GM12878 (cell line): ENCODE measurements around the gene POLR2I. TPM values are rescaled to one million over a fixed set of nuclear protein-coding genes. Genes with fewer than 3 reads are reported as not detected.

Experiments
- ATAC-seq: fragments of 200-7000 bp; cut with Tn5 transposase; 3 replicates; pipeline ENCODE4 v1.9.1; 2020; ENCODE audit warnings: mild to moderate bottlenecking, moderate library complexity
- BruUV-seq: library from RNA; stranded (reverse); fragments of 400-500 nt; replicated peaks from 2 replicates; lab custom pipeline; 2021; lab: Mats Ljungman, UMichigan
- CTCF ChIA-PET: fragments of 300-600 bp; sonication (Branson Sonifier 250); formaldehyde crosslinking; extraction: SDS; loops from one replicate; lab custom pipeline; 2021; ENCODE audit warnings: inconsistent platforms; lab: Yijun Ruan, JAX
- POLR2A ChIA-PET: fragments of 350-600 bp; formaldehyde crosslinking; extraction: SDS; loops from one replicate; lab custom pipeline; 2021; ENCODE audit warnings: inconsistent platforms; lab: Charles Lee
- RAD21 ChIA-PET: fragments of 300-600 bp; sonication (Branson Sonifier 250); formaldehyde crosslinking; loops from one replicate; lab custom pipeline; 2023; ENCODE audit warnings: antibody characterized with exemption; ENCODE audit not compliant: unreplicated experiment; lab: Charles Lee
- SMC1A ChIA-PET: fragments of 300-600 bp; sonication (Branson Sonifier 250); formaldehyde crosslinking; loops from one replicate; lab custom pipeline; 2023; ENCODE audit not compliant: unreplicated experiment, uncharacterized antibody; lab: Charles Lee
- DNase-seq: peaks from one replicate; pipeline ENCODE4 v3.0.0-alpha.2; 2011; ENCODE audit warnings: low read depth, low spot score
- FAIRE-seq: peaks from 3 replicates; lab custom pipeline; 2011; peaks lifted over from hg19 to GRCh38; lab: Jason Lieb, UNC
- H2AFZ ChIP-seq: 2 replicates; pipeline ENCODE4 v1.6.0; 2011; ENCODE audit warnings: low read depth, low read length, control low read depth; ENCODE audit not compliant: control insufficient read depth
- H3K27ac ChIP-seq: 2 replicates; pipeline ENCODE4 v1.5.1; 2011; ENCODE audit warnings: control low read depth; ENCODE audit not compliant: control insufficient read depth, insufficient read depth
- H3K27me3 ChIP-seq, 2 experiments: replicated peaks in 1 of 2; 2 replicates each; pipeline versions ENCODE4 v1.6.0 to v1.6.1; 2011; ENCODE audit warnings: low read length in 1 of 2; ENCODE audit not compliant: control insufficient read depth in 2 of 2, insufficient read depth in 2 of 2
- H3K36me3 ChIP-seq, 2 experiments: 2 replicates each; pipeline ENCODE4 v1.5.1; 2011; ENCODE audit warnings: low read length in 1 of 2; ENCODE audit not compliant: control insufficient read depth in 2 of 2, insufficient read depth in 2 of 2
- H3K4me1 ChIP-seq: 2 replicates; pipeline ENCODE4 v1.6.1; 2011; ENCODE audit warnings: mild to moderate bottlenecking, low read length, moderate library complexity, mixed read lengths; ENCODE audit not compliant: control insufficient read depth, insufficient read depth
- H3K4me2 ChIP-seq: 2 replicates; pipeline ENCODE4 v1.6.0; 2011; ENCODE audit warnings: control low read depth; ENCODE audit not compliant: control insufficient read depth, insufficient read depth
- H3K4me3 ChIP-seq: fragments of 200-600 bp; sonication (generic); 2 replicates; pipeline ENCODE4 v1.5.1; 2016
- H3K79me2 ChIP-seq: 2 replicates; pipeline ENCODE4 v1.6.0; 2011; ENCODE audit warnings: low read length; ENCODE audit not compliant: control insufficient read depth, insufficient read depth
- H3K9ac ChIP-seq: 2 replicates; pipeline ENCODE4 v1.8.0; 2011; ENCODE audit warnings: low read length, control low read depth, mixed read lengths; ENCODE audit not compliant: control insufficient read depth, insufficient read depth
- H3K9me3 ChIP-seq: replicated peaks from 3 replicates; pipeline ENCODE4 v1.5.1; 2011; ENCODE audit warnings: mild to moderate bottlenecking, low read length; ENCODE audit not compliant: control insufficient read depth, insufficient read depth
- H4K20me1 ChIP-seq: 2 replicates; pipeline ENCODE4 v1.6.0; 2011; ENCODE audit not compliant: control insufficient read depth, insufficient read depth
- IKZF2 ChIP-seq, 2 experiments: fragments of 450-650 bp; IDR thresholded peaks; 2 replicates each; pipeline ENCODE4 v1.6.1; 2017; ENCODE audit warnings: mild to moderate bottlenecking in 2 of 2, moderate library complexity in 2 of 2
- POLR2A ChIP-seq: IDR thresholded peaks from 2 replicates; pipeline ENCODE4 v1.6.1; 2011; ENCODE audit warnings: low read depth, mild to moderate bottlenecking, low read length
- TARDBP ChIP-seq: IDR thresholded peaks from 2 replicates; pipeline ENCODE4 v1.6.1; 2016; ENCODE audit warnings: borderline replicate concordance
- TBL1XR1 ChIP-seq: IDR thresholded peaks from 2 replicates; pipeline ENCODE4 v1.6.1; 2012; ENCODE audit warnings: low read depth, low read length, improper control_type of control experiment
- ZNF207 ChIP-seq: fragments of 450-650 bp; IDR thresholded peaks from 2 replicates; pipeline ENCODE4 v1.6.1; 2014; ENCODE audit warnings: antibody characterized with exemption, mild to moderate bottlenecking, borderline replicate concordance
- WGBS: methylation state at CpG from one replicate; pipeline ENCODE4 v1.1.6; 2016; ENCODE audit warnings: low lambda C conversion rate; ENCODE audit not compliant: insufficient replicate concordance, insufficient coverage; ENCODE audit errors: missing lambda C conversion rate; 5-methylcytosine and 5-hydroxymethylcytosine counted together
- in situ Hi-C: fragments of 300-500 bp; cut with MboI; formaldehyde crosslinking; loops from 9 replicates; pipeline ENCODE4 v1.14.3; 2018; ENCODE audit warnings: mixed read lengths
- intact Hi-C: fragments of 100-400 bp; cut with micrococcal nuclease; formaldehyde crosslinking; loops from one replicate; pipeline ENCODE4 v1.14.2; 2022; ENCODE audit not compliant: unreplicated experiment
- polyA plus RNA-seq, 11 experiments: library from polyadenylated mRNA; depleted of rRNA in 4 of 11; unstranded in 6 of 11; stranded (reverse) in 5 of 11; fragments of >200 nt; fragmentation: Nextera tagmentation in 4 of 11; fragmentation: Illumina TruSeq in 1 of 11; extraction: Ambion mirVana in 4 of 11; extraction: Trizol in 1 of 11; gene quantifications; 1 replicate in 1 of 11; 2 replicates in 10 of 11; pipeline versions ENCODE4 v1.2.1 to v1.2.3, GENCODE V29; 2011 to 2016; ENCODE audit warnings: inconsistent platforms in 2 of 11, missing spikeins in 2 of 11, low read depth in 1 of 11
- total RNA-seq, 4 experiments: library from RNA; depleted of rRNA in 3 of 4; stranded (reverse); fragments of >200 nt in 3 of 4; fragmentation: Illumina TruSeq in 1 of 4; extraction: Trizol in 1 of 4; gene quantifications; 2 replicates each; pipeline versions ENCODE4 v1.2.1 to v1.2.3, GENCODE V29; 2013 to 2021
- TF ChIP-seq, protein P1 (sequence below): fragments of 450-650 bp; IDR thresholded peaks from 2 replicates; pipeline ENCODE4 v1.6.1; 2017; ENCODE audit warnings: antibody characterized with exemption, mild to moderate bottlenecking, moderate library complexity

Gene POLR2I
- total and polyA plus RNA-seq, 10 of the 15 experiments (the other 5 are each of a cell fraction or from before 2014, with no cell fraction given), result 30.9 to 272 (median 202) TPM

- no peak for ATAC-seq
- POLR2A ChIA-PET, result no interaction called here
- RAD21 ChIA-PET, result no interaction called here
- CTCF ChIA-PET, result no interaction called here
- no peak for FAIRE-seq
- Histone ChIP-seq H2AFZ (no peak overlapping the region), H3K4me3 (no peak overlapping the region), H3K79me2 (no peaks in the 10 kb centered on the region), H4K20me1 (no peaks in the 10 kb centered on the region), H3K4me1 (no peaks in the 10 kb centered on the region), H3K4me2 (no peak overlapping the region), H3K9ac (no peak overlapping the region), H3K9me3 (no peaks in the 10 kb centered on the region), H3K36me3 (peaks cover 14 to 19% of the 10 kb centered on the region in 2 experiments), H3K27ac (no peak overlapping the region), H3K27me3 (no peaks in the 10 kb centered on the region)
- WGBS, result 95% methylated on average over 13 of the region's 13 CpGs
- BruUV-seq, result TSS peak; percentile 52
- in situ Hi-C loops (no loop called here), intact Hi-C loops (no loop called here)
- TF ChIP-seq POLR2A, result no peak
- TF ChIP-seq, protein P1, sequence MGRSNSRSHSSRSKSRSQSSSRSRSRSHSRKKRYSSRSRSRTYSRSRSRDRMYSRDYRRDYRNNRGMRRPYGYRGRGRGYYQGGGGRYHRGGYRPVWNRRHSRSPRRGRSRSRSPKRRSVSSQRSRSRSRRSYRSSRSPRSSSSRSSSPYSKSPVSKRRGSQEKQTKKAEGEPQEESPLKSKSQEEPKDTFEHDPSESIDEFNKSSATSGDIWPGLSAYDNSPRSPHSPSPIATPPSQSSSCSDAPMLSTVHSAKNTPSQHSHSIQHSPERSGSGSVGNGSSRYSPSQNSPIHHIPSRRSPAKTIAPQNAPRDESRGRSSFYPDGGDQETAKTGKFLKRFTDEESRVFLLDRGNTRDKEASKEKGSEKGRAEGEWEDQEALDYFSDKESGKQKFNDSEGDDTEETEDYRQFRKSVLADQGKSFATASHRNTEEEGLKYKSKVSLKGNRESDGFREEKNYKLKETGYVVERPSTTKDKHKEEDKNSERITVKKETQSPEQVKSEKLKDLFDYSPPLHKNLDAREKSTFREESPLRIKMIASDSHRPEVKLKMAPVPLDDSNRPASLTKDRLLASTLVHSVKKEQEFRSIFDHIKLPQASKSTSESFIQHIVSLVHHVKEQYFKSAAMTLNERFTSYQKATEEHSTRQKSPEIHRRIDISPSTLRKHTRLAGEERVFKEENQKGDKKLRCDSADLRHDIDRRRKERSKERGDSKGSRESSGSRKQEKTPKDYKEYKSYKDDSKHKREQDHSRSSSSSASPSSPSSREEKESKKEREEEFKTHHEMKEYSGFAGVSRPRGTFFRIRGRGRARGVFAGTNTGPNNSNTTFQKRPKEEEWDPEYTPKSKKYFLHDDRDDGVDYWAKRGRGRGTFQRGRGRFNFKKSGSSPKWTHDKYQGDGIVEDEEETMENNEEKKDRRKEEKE, result no peak
- no peak for TF ChIP-seq TARDBP
- no peak for DNase-seq
- SMC1A ChIA-PET, result no interaction called here
Measured at GRCh38 chr19:36149673-36150406, 35.2 kb upstream of the POLR2I start.

DNA sequence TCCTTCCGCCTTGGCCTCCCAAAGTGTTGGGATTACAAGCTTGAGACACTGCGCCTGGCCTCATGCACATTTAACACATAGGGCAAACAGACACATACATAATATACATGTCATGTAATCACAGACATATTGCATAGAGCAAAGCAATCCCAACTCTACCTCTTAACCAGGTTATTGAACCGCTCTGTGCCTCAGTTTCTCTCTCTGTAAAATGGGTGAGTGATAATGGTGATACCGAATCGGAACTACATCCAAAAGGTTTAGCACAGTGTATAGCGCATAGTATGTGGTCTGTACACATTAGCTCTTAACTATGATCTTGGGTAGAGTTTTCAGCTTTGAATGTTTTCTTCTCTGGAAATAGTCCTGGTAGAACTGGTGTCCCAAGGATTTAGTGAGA is 29.9 kb upstream of the POLR2I start:
- WGBS, result 98% methylated on average over 6 of the region's 6 CpGs

More for the DNA sequence above, 29.9 kb upstream of the POLR2I start:
- H3K36me3 ChIP-seq, result peaks cover 11 to 17% of the 10 kb centered on the region in 2 experiments; a peak in 3 of 4 replicates
- no peak overlapping the region for H3K27ac ChIP-seq
- in situ Hi-C loops, result no loop called here
- CTCF ChIA-PET, result interaction anchor here (1.0 kb wide), 1 partner anchor 17 kb away, joined by 5 read pairs; no protein-coding TSS in a partner anchor
- no peak overlapping the region for H2AFZ ChIP-seq
- peaks cover 6% of the 10 kb centered on the region; the same call in 1 of the 2 replicates for H3K4me1 ChIP-seq
- no peak for TF ChIP-seq IKZF2 (IDR thresholded peaks at IDR 0.05)
- no peak for TF ChIP-seq TBL1XR1
- TF ChIP-seq ZNF207, result no peak
- TF ChIP-seq, all 136 proteins: peak for 0
- H3K4me2 ChIP-seq, result no peak overlapping the region
- intact Hi-C loops, result no loop called here
- peaks cover 6% of the 10 kb centered on the region for H4K20me1 ChIP-seq
- no peak overlapping the region for H3K4me3 ChIP-seq
- ChIA-PET POLR2A (no interaction called here), SMC1A (interaction anchor here (1.3 kb wide), 1 partner anchor 8 kb away, joined by 3 read pairs; no protein-coding TSS in a partner anchor), RAD21 (no interaction called here)
- H3K27me3 ChIP-seq, result no peaks in the 10 kb centered on the region
- ATAC-seq (no peak), FAIRE-seq (no peak), DNase-seq (no peak)
- H3K79me2 ChIP-seq, result peaks cover 16% of the 10 kb centered on the region
- BruUV-seq, result no TSS peak
- no peak overlapping the region for H3K9ac ChIP-seq
- H3K9me3 ChIP-seq, result no peaks in the 10 kb centered on the region
